Mesenchymal stem cell (in vitro differentiated cells and primary cell): ENCODE measurements around the gene RAET1E.

Source experiments
- DNase-seq: peaks from one replicate; pipeline ENCODE4 v3.0.0-alpha.2; 2013
- H2AFZ ChIP-seq: one replicate; pipeline ENCODE4 v1.6.1; 2013; ENCODE audit warnings: low read depth, mild to moderate bottlenecking, control low read depth, inconsistent platforms, low read length, moderate library complexity
- H2AK5ac ChIP-seq: 2 replicates; pipeline ENCODE4 v1.6.1; 2013; ENCODE audit warnings: low read length, moderate library complexity, mild to moderate bottlenecking, inconsistent platforms; ENCODE audit not compliant: severe bottlenecking
- H2BK120ac ChIP-seq: one replicate; pipeline ENCODE4 v1.6.1; 2013; ENCODE audit warnings: low read depth, mild to moderate bottlenecking, inconsistent platforms, low read length, moderate library complexity
- H2BK12ac ChIP-seq, 2 experiments: one replicate each; pipeline ENCODE4 v1.6.1; 2013; ENCODE audit warnings: inconsistent platforms in 2 of 2, low read length in 2 of 2, mild to moderate bottlenecking in 2 of 2, moderate library complexity in 2 of 2, control low read depth in 1 of 2
- H2BK15ac ChIP-seq: one replicate; pipeline ENCODE4 v1.6.1; 2013; ENCODE audit warnings: mild to moderate bottlenecking, low read depth, inconsistent platforms; ENCODE audit not compliant: poor library complexity, severe bottlenecking
- H2BK5ac ChIP-seq: 2 replicates; pipeline ENCODE4 v1.6.1; 2013; ENCODE audit warnings: low read depth, mild to moderate bottlenecking, low read length, control low read depth, inconsistent platforms; ENCODE audit not compliant: poor library complexity, severe bottlenecking
- H3K14ac ChIP-seq, 2 experiments: one replicate each; pipeline ENCODE4 v1.6.1; 2013; ENCODE audit warnings: inconsistent platforms in 2 of 2, low read length in 2 of 2, control low read depth in 1 of 2, mild to moderate bottlenecking in 1 of 2, moderate library complexity in 1 of 2
- H3K18ac ChIP-seq, 2 experiments: one replicate each; pipeline ENCODE4 v1.6.1; 2013; ENCODE audit warnings: inconsistent platforms in 2 of 2, low read length in 2 of 2, control low read depth in 1 of 2, low read depth in 1 of 2, mild to moderate bottlenecking in 1 of 2
- H3K23ac ChIP-seq, 2 experiments: one replicate each; pipeline ENCODE4 v1.6.1; 2013; ENCODE audit warnings: inconsistent platforms in 2 of 2, low read length in 2 of 2, mild to moderate bottlenecking in 2 of 2, moderate library complexity in 2 of 2, control low read depth in 1 of 2
- H3K27ac ChIP-seq: 2 replicates; pipeline ENCODE4 v1.5.1; 2013; ENCODE audit warnings: mild to moderate bottlenecking, moderate library complexity, low read length, control low read depth, inconsistent platforms; ENCODE audit not compliant: poor library complexity, severe bottlenecking
- H3K27me3 ChIP-seq, 2 experiments: 2 replicates each; pipeline versions ENCODE4 v1.6.1 to v1.7.0; 2013; ENCODE audit warnings: low read length in 2 of 2, mild to moderate bottlenecking in 2 of 2, moderate library complexity in 2 of 2, control low read depth in 1 of 2, inconsistent platforms in 1 of 2; ENCODE audit not compliant: control insufficient read depth in 1 of 2, insufficient read depth in 1 of 2
- H3K36me3 ChIP-seq, 2 experiments: 2 replicates each; pipeline versions ENCODE4 v1.6.1 to v1.7.0; 2013; ENCODE audit warnings: low read length in 2 of 2, control low read depth in 1 of 2, inconsistent platforms in 1 of 2, low read depth in 1 of 2, mild to moderate bottlenecking in 1 of 2; ENCODE audit not compliant: insufficient read depth in 2 of 2, control insufficient read depth in 1 of 2
- H3K4ac ChIP-seq, 2 experiments: one replicate each; pipeline ENCODE4 v1.6.1; 2013; ENCODE audit warnings: inconsistent platforms in 2 of 2, low read length in 2 of 2, mild to moderate bottlenecking in 2 of 2, moderate library complexity in 2 of 2, control low read depth in 1 of 2, low read depth in 1 of 2
- H3K4me1 ChIP-seq: 2 replicates; pipeline ENCODE4 v1.6.1; 2013; ENCODE audit warnings: low read depth, low read length, control low read depth; ENCODE audit not compliant: control insufficient read depth, insufficient read depth
- H3K4me2 ChIP-seq: 2 replicates; pipeline ENCODE4 v1.6.1; 2013; ENCODE audit warnings: low read length, mild to moderate bottlenecking, inconsistent platforms; ENCODE audit not compliant: poor library complexity, severe bottlenecking
- H3K4me3 ChIP-seq, 2 experiments: 2 replicates each; pipeline versions ENCODE4 v1.5.1 to v1.7.0; 2013; ENCODE audit warnings: low read length in 2 of 2, mild to moderate bottlenecking in 2 of 2, control low read depth in 1 of 2, low read depth in 1 of 2; ENCODE audit not compliant: insufficient read depth in 1 of 2
- H3K79me1 ChIP-seq: replicated peaks from 2 replicates; pipeline ENCODE4 v1.6.1; 2013; ENCODE audit warnings: mild to moderate bottlenecking, control low read depth, low read length, inconsistent platforms; ENCODE audit not compliant: poor library complexity, severe bottlenecking
- H3K9ac ChIP-seq: 2 replicates; pipeline ENCODE4 v1.7.0; 2013; ENCODE audit warnings: mild to moderate bottlenecking, low read length, moderate library complexity
- H3K9me3 ChIP-seq: 2 replicates; pipeline ENCODE4 v1.7.0; 2013; ENCODE audit warnings: mild to moderate bottlenecking, low read length; ENCODE audit not compliant: control insufficient read depth
- H4K8ac ChIP-seq: one replicate; pipeline ENCODE4 v1.6.1; 2013; ENCODE audit warnings: inconsistent platforms, mild to moderate bottlenecking, low read length, moderate library complexity
- H4K91ac ChIP-seq: one replicate; pipeline ENCODE4 v1.6.1; 2013; ENCODE audit warnings: mild to moderate bottlenecking, low read length, inconsistent platforms
- WGBS: methylation state at CpG from one replicate; pipeline ENCODE4 v1.1.7; 2013; ENCODE audit warnings: mixed read lengths; 5-methylcytosine and 5-hydroxymethylcytosine counted together

The RAET1E gene

GRCh38 chr6:149904661-149905370, 6.9 kb upstream of the RAET1E start:
- no peak overlapping the region for H3K18ac ChIP-seq
- no peak for DNase-seq
- WGBS, result 91% methylated on average over 13 of the region's 13 CpGs
- no peak overlapping the region for H2BK12ac ChIP-seq
- H3K27ac ChIP-seq, result no peak overlapping the region
- no peaks in the 10 kb centered on the region for H3K4me1 ChIP-seq
- H4K8ac ChIP-seq, result no peak overlapping the region
- no peak overlapping the region for H3K4me3 ChIP-seq
- H2BK5ac ChIP-seq, result no peak overlapping the region
- no peak overlapping the region for H2BK15ac ChIP-seq
- H3K79me1 ChIP-seq, result no peaks in the 10 kb centered on the region
- H2BK120ac ChIP-seq, result no peak overlapping the region
- H3K14ac ChIP-seq, result no peak overlapping the region
- no peak overlapping the region for H2AFZ ChIP-seq
- no peak overlapping the region for H2AK5ac ChIP-seq
- no peak overlapping the region for H4K91ac ChIP-seq
- H3K4me2 ChIP-seq, result no peak overlapping the region
- no peak overlapping the region for H3K9ac ChIP-seq
- no peak overlapping the region for H3K23ac ChIP-seq
- H3K36me3 ChIP-seq, result no peaks in the 10 kb centered on the region
- no peak overlapping the region for H3K4ac ChIP-seq
- H3K9me3 ChIP-seq, result no peaks in the 10 kb centered on the region
- peaks cover 0 to 43% of the 10 kb centered on the region in 2 experiments for H3K27me3 ChIP-seq

- no peak for DNase-seq
- H3K4me3 ChIP-seq, result no peak overlapping the region
- H3K23ac ChIP-seq, result no peak overlapping the region
- no peaks in the 10 kb centered on the region for H3K9me3 ChIP-seq
- H2AFZ ChIP-seq, result no peak overlapping the region
- H4K8ac ChIP-seq, result peak overlapping the region; percentile 8
- H2BK12ac ChIP-seq, result no peak overlapping the region
- H3K27ac ChIP-seq, result no peak overlapping the region
- no peak overlapping the region for H3K14ac ChIP-seq
- H3K27me3 ChIP-seq, result peaks cover 0 to 44% of the 10 kb centered on the region in 2 experiments
- WGBS, result 71% methylated on average over 5 of the region's 5 CpGs
- H3K18ac ChIP-seq, result no peak overlapping the region
- H2BK5ac ChIP-seq, result no peak overlapping the region
- H2BK15ac ChIP-seq, result no peak overlapping the region
- H4K91ac ChIP-seq, result peak overlapping the region; percentile 27
- no peak overlapping the region for H3K9ac ChIP-seq
- no peaks in the 10 kb centered on the region for H3K79me1 ChIP-seq
- no peaks in the 10 kb centered on the region for H3K36me3 ChIP-seq
- no peak overlapping the region for H2AK5ac ChIP-seq
- H2BK120ac ChIP-seq, result no peak overlapping the region
- no peak overlapping the region for H3K4ac ChIP-seq
- H3K4me2 ChIP-seq, result no peak overlapping the region
- H3K4me1 ChIP-seq, result no peaks in the 10 kb centered on the region
Measured at GRCh38 chr6:149903938-149904611, 6.2 kb upstream of the RAET1E start.

- Histone ChIP-seq H3K79me1 (no peaks in the 10 kb centered on the region), H3K36me3 (no peaks in the 10 kb centered on the region), H2BK15ac (no peak overlapping the region), H3K4ac (no peak overlapping the region), H3K27ac (no peak overlapping the region), H3K9me3 (no peaks in the 10 kb centered on the region), H2AFZ (no peak overlapping the region), H3K9ac (no peak overlapping the region), H4K8ac (peak overlapping the region; percentile 14), H3K4me2 (no peak overlapping the region), H3K14ac (no peak overlapping the region), H4K91ac (peak overlapping the region; percentile 43), H3K27me3 (peaks cover 0 to 43% of the 10 kb centered on the region in 2 experiments), H3K23ac (no peak overlapping the region), H3K4me1 (peaks cover 2% of the 10 kb centered on the region), H2AK5ac (no peak overlapping the region), H2BK5ac (no peak overlapping the region), H3K18ac (no peak overlapping the region), H2BK12ac (no peak overlapping the region), H3K4me3 (no peak overlapping the region), H2BK120ac (no peak overlapping the region)
- DNase-seq, result no peak
- WGBS, result 75% methylated on average over 4 of the region's 6 CpGs
Measured at GRCh38 chr6:149901444-149902140, 3.7 kb upstream of the RAET1E start.
